Transverse colon (tissue), 4 donors: ENCODE measurements around the gene ODF4. TPM values are rescaled to one million over a fixed set of nuclear protein-coding genes. Genes with fewer than 3 reads are reported as not detected.
A peak's percentile ranks its signal among the peaks of the same experiment; 100 is the strongest.

ENCODE experiments used
- DNase-seq: peaks from one replicate; pipeline ENCODE4 v3.0.0-alpha.2; 2019
- H3K27ac ChIP-seq, 4 donors: fragments of 200-600 bp; sonication (generic); 2 replicates each; pipeline ENCODE4 v1.5.1; 2016 to 2018; ENCODE audit warnings: inconsistent platforms in 4 of 4
- H3K27me3 ChIP-seq: fragments of 200-600 bp; sonication (generic); 2 replicates; pipeline ENCODE4 v1.5.1; 2017; ENCODE audit warnings: inconsistent platforms
- H3K36me3 ChIP-seq, 4 donors: fragments of 200-600 bp; sonication (generic); 2 replicates each; pipeline ENCODE4 v1.5.1; 2017 to 2019; ENCODE audit warnings: inconsistent platforms in 4 of 4
- H3K4me1 ChIP-seq, 4 donors: fragments of 200-600 bp; sonication (generic); 2 replicates each; pipeline ENCODE4 v1.5.1; 2017 to 2020; ENCODE audit warnings: inconsistent platforms in 4 of 4
- H3K4me3 ChIP-seq, 4 donors: fragments of 200-600 bp; sonication (generic); 1 replicate in 1 of 4; 2 replicates in 3 of 4; pipeline versions ENCODE4 v1.5.1 to v1.6.1; 2017 to 2019; ENCODE audit warnings: inconsistent platforms in 4 of 4
- H3K9me3 ChIP-seq, 2 donors: fragments of 200-600 bp; sonication (generic); 2 replicates each; pipeline ENCODE4 v1.5.1; 2017 to 2019; ENCODE audit warnings: inconsistent platforms in 2 of 2
- CTCF ChIP-seq, 5 experiments: fragments of 200-600 bp in 3 of 5; fragments of 450-650 bp in 2 of 5; sonication (generic) in 3 of 5; IDR thresholded peaks; 1 replicate in 2 of 5; 2 replicates in 3 of 5; pipeline ENCODE4 v1.5.1; 2016 to 2017; ENCODE audit warnings: antibody characterized with exemption in 5 of 5, inconsistent platforms in 3 of 5, mild to moderate bottlenecking in 2 of 5, moderate library complexity in 1 of 5
- EP300 ChIP-seq: sonication (generic); formaldehyde crosslinking; IDR thresholded peaks from one replicate; pipeline ENCODE4 v1.6.1; 2017; ENCODE audit warnings: antibody characterized with exemption, low read depth
- POLR2A ChIP-seq: fragments of 450-650 bp; IDR thresholded peaks from one replicate; pipeline ENCODE4 v1.6.1; 2016; ENCODE audit warnings: antibody characterized with exemption, mild to moderate bottlenecking, moderate library complexity
- POLR2AphosphoS5 ChIP-seq, 3 donors: sonication (generic); formaldehyde crosslinking; IDR thresholded peaks; one replicate each; pipeline ENCODE4 v1.6.1; 2016; ENCODE audit warnings: antibody characterized with exemption in 3 of 3
- WGBS, 2 donors: methylation state at CpG; one replicate each; pipeline ENCODE4 v1.1.5; 2018; ENCODE audit warnings: low coverage in 1 of 2; 5-methylcytosine and 5-hydroxymethylcytosine counted together
- in situ Hi-C, 4 donors: fragments of 200-750 bp; cut with MboI; loops; one replicate each; pipeline versions ENCODE4 v1.15.0 to v1.15.1; 2017; ENCODE audit warnings: low sequenced_read_pairs in 3 of 4, low pct_ligation_motif_present in 1 of 4, low pct_unique_long_range_greater_than_20kb in 1 of 4
- intact Hi-C: fragments of 100-400 bp; cut with DNase I; formaldehyde crosslinking; loops from one replicate; pipeline ENCODE4 v1.15.1; 2023; ENCODE audit warnings: low total_unique reads
- total RNA-seq, 4 donors: library from RNA; depleted of rRNA; stranded (reverse); fragments of >200 nt; gene quantifications; one replicate each; pipeline ENCODE4 v1.1.0, GENCODE V29; 2016

Gene ODF4
- total RNA-seq = not detected

- no peak for DNase-seq
- in situ Hi-C loops (no loop called here), intact Hi-C loops (no loop called here)
- no peak within 1 kb of the TSS for H3K27ac ChIP-seq
- H3K4me3 ChIP-seq = no peak within 1 kb of the TSS
- no peak for TF ChIP-seq POLR2AphosphoS5 (IDR thresholded peaks at IDR 0.05)
- TF ChIP-seq CTCF (IDR thresholded peaks at IDR 0.05) = no peak
- no peak for TF ChIP-seq EP300
- no peak for TF ChIP-seq POLR2A
- H3K4me1 ChIP-seq = peaks cover 0 to 2% (median 0%) of the 10 kb centered on the region in 4 donors
- WGBS, 2 donors = 68 to 78% methylated on average over 1 to 2 of the region's 2 CpGs
- no peaks in the 10 kb centered on the region for H3K9me3 ChIP-seq
- no peaks in the 10 kb centered on the region for H3K27me3 ChIP-seq
- no peaks in the 10 kb centered on the region for H3K36me3 ChIP-seq
Measured at GRCh38 chr17:8339540-8339939, at the start of gene ODF4. Gene ODF4, plus strand, starts transcription at chr17:8339840. Its CDS starts 212 bp downstream, at chr17:8340052.

GRCh38 chr17:8290043-8290442 lies 49.6 kb upstream of the ODF4 start:
- WGBS, 2 donors = 65 to 78% methylated on average over 3 of the region's 3 CpGs
- Histone ChIP-seq H3K4me1 (peaks cover 16 to 31% (median 21%) of the 10 kb centered on the region in 4 donors), H3K9me3 (no peaks in the 10 kb centered on the region), H3K27ac (no peak overlapping the region), H3K4me3 (no peak overlapping the region), H3K36me3 (no peaks in the 10 kb centered on the region), H3K27me3 (no peaks in the 10 kb centered on the region)
- in situ Hi-C loops = no loop called here
- TF ChIP-seq POLR2A (no peak), EP300 (no peak), CTCF (IDR thresholded peaks at IDR 0.05) (no peak), POLR2AphosphoS5 (IDR thresholded peaks at IDR 0.05) (no peak)
- no peak for DNase-seq
- intact Hi-C loops = no loop called here

GRCh38 chr17:8292639-8293395 lies 46.8 kb upstream of the ODF4 start:
- intact Hi-C loops = no loop called here

GRCh38 chr17:8294361-8294760 lies 45.3 kb upstream of the ODF4 start:
- Histone ChIP-seq H3K36me3 (no peaks in the 10 kb centered on the region), H3K27me3 (no peaks in the 10 kb centered on the region), H3K4me3 (peak overlapping the region in 1 of 4 donors; percentile 56), H3K4me1 (peaks cover 9 to 25% (median 12%) of the 10 kb centered on the region in 4 donors), H3K27ac (peak overlapping the region; percentile 91 to 97 (median 94)), H3K9me3 (no peaks in the 10 kb centered on the region)
- TF ChIP-seq POLR2AphosphoS5 (IDR thresholded peaks at IDR 0.05) (no peak), EP300 (no peak), POLR2A (no peak), CTCF (IDR thresholded peaks at IDR 0.05) (no peak)
- WGBS, 2 donors = 92% methylated on average over 7 of the region's 9 CpGs; no CpG with 5 or more reads in 1 of the 2 donors
- in situ Hi-C loops = no loop called here
- intact Hi-C loops = no loop called here
- no peak for DNase-seq

More at GRCh38 chr17:8292639-8293395, 46.8 kb upstream of the ODF4 start:
- no peak overlapping the region for H3K27ac ChIP-seq
- in situ Hi-C loops = no loop called here
- WGBS, 2 donors = 78% methylated on average over 5 of the region's 5 CpGs; no CpG with 5 or more reads in 1 of the 2 donors
- peaks cover 15 to 32% (median 19%) of the 10 kb centered on the region in 4 donors for H3K4me1 ChIP-seq
- TF ChIP-seq EP300 (no peak), CTCF (IDR thresholded peaks at IDR 0.05) (no peak), POLR2AphosphoS5 (IDR thresholded peaks at IDR 0.05) (no peak), POLR2A (no peak)
- no peaks in the 10 kb centered on the region for H3K9me3 ChIP-seq
- no peaks in the 10 kb centered on the region for H3K27me3 ChIP-seq
- no peak overlapping the region for H3K4me3 ChIP-seq
- DNase-seq = no peak
- no peaks in the 10 kb centered on the region for H3K36me3 ChIP-seq
